Measurements from ENCODE around the gene EFCAB14. TPM values are rescaled to one million over a fixed set of nuclear protein-coding genes. Genes with fewer than 3 reads are reported as not detected.

EFCAB14 gene
- total and polyA plus RNA-seq, 10 of the 15 experiments (the other 5 are each of a cell fraction or from before 2014, with no cell fraction given) = 7.8 to 66.0 (median 41.6) TPM

- SMC1A ChIA-PET (ENCODE audit: uncharacterized antibody, unreplicated experiment) = interaction anchor here (1.1 to 2.2 kb wide), 2 partner anchors 102 to 155 kb away, joined by 3 to 13 read pairs; no protein-coding TSS in a partner anchor
Observed at GRCh38 chr1:46723901-46724300, 5.0 kb upstream of the EFCAB14 start.

More at GRCh38 chr1:46723901-46724300, 5.0 kb upstream of the EFCAB14 start:
- in situ Hi-C loops (cut with MboI) = no loop called here
- H3K4me3 ChIP-seq = no peak overlapping the region
- H3K9ac ChIP-seq (ENCODE audit: control insufficient read depth, insufficient read depth, low read length) = no peak overlapping the region
- POLR2A ChIA-PET = interaction anchor here (1.5 kb wide), 1 partner anchor 21 kb away, joined by 3 read pairs; no protein-coding TSS in a partner anchor
- no peaks in the 10 kb centered on the region; a peak in 2 of 4 replicates for H3K27me3 ChIP-seq (replicated peaks in 1 of 2; ENCODE audit: control insufficient read depth in 2 of 2, insufficient read depth in 2 of 2, low read length in 1 of 2)
- ATAC-seq (no peak), DNase-seq (ENCODE audit: low read depth, low spot score) (no peak), FAIRE-seq (no peak)
- H4K20me1 ChIP-seq (ENCODE audit: control insufficient read depth, insufficient read depth) = no peaks in the 10 kb centered on the region
- 75% methylated on average over 4 of the region's 4 CpGs for WGBS (ENCODE audit: insufficient coverage, insufficient replicate concordance, low lambda C conversion rate, missing lambda C conversion rate)
- RAD21 ChIA-PET (ENCODE audit: unreplicated experiment) = no interaction called here
- CTCF ChIA-PET = interaction anchor here (0.6 to 5.4 kb wide), 10 partner anchors 34 to 1396 kb away, joined by 3 to 37 read pairs (median 3); partner anchors contain the start of genes MKNK1 and MOB3C
- H3K9me3 ChIP-seq (replicated peaks; ENCODE audit: control insufficient read depth, insufficient read depth, low read length) = no peaks in the 10 kb centered on the region
- H3K79me2 ChIP-seq (ENCODE audit: control insufficient read depth, insufficient read depth, low read length) = peaks cover under 1% of the 10 kb centered on the region
- H3K4me2 ChIP-seq (ENCODE audit: control insufficient read depth, insufficient read depth) = no peak overlapping the region
- no peak overlapping the region for H3K27ac ChIP-seq (ENCODE audit: control insufficient read depth, insufficient read depth)
- intact Hi-C loops (cut with micrococcal nuclease; ENCODE audit: unreplicated experiment) = loop anchor here (2.0 kb wide), 2 partner anchors 247 to 277 kb away; no protein-coding TSS in a partner anchor
- no peaks in the 10 kb centered on the region for H3K36me3 ChIP-seq (ENCODE audit: control insufficient read depth in 2 of 2, insufficient read depth in 2 of 2, low read length in 1 of 2)
- BruUV-seq (replicated peaks) = no TSS peak
- TF ChIP-seq NR2C2 (IDR thresholded peaks at IDR 0.05; ENCODE audit: borderline replicate concordance, control insufficient read depth, insufficient read length, low read depth) = no peak
- no peak for TF ChIP-seq NFIC (IDR thresholded peaks at IDR 0.05; ENCODE audit: low read depth, low read length)
- TF ChIP-seq CHD2 (IDR thresholded peaks at IDR 0.05; ENCODE audit: borderline replicate concordance, low read depth, low read length) = no peak
- TF ChIP-seq TAF1 (IDR thresholded peaks at IDR 0.05; ENCODE audit: borderline replicate concordance, low read depth, low read length) = no peak
- no peak for TF ChIP-seq KAT2A (conservative IDR thresholded peaks at IDR 0.05; ENCODE audit: control insufficient read depth, low read depth, low read length)
- TF ChIP-seq NKRF (conservative IDR thresholded peaks at IDR 0.05) = no peak
- TF ChIP-seq LARP7 (IDR thresholded peaks at IDR 0.05) = no peak
- no peak for TF ChIP-seq CEBPB (IDR thresholded peaks at IDR 0.05; ENCODE audit: borderline replicate concordance in 1 of 2, low read depth in 2 of 2, low read length in 2 of 2)
- TF ChIP-seq IRF3 (IDR thresholded peaks at IDR 0.05) = no peak
- no peak for TF ChIP-seq SUPT20H (IDR thresholded peaks at IDR 0.05; ENCODE audit: borderline replicate concordance, control insufficient read depth, low read depth, low read length)
- no peak for TF ChIP-seq ETV6 (conservative IDR thresholded peaks at IDR 0.05 in 1 of 2, IDR thresholded peaks at IDR 0.05 in 1 of 2; ENCODE audit: borderline replicate concordance in 1 of 2, low read depth in 1 of 2)
- no peak for TF ChIP-seq ZSCAN29 (IDR thresholded peaks at IDR 0.05)
- TF ChIP-seq TCF3 (IDR thresholded peaks at IDR 0.05; ENCODE audit: borderline replicate concordance, insufficient read depth, low read depth, low read length) = no peak
- TF ChIP-seq SP1 (IDR thresholded peaks at IDR 0.05; ENCODE audit: low read depth, low read length) = no peak
- TF ChIP-seq STAT3 (IDR thresholded peaks at IDR 0.05; ENCODE audit: low read depth, low read length) = no peak
- no peak for TF ChIP-seq SMAD5 (IDR thresholded peaks at IDR 0.05; ENCODE audit: low read depth)
- TF ChIP-seq KLF5 (IDR thresholded peaks at IDR 0.05; ENCODE audit: partially characterized antibody) = no peak
- H3K4me1 ChIP-seq (ENCODE audit: control insufficient read depth, insufficient read depth, low read length) = peaks cover 7% of the 10 kb centered on the region; the same call in 1 of the 2 replicates
- no peak overlapping the region for H2AFZ ChIP-seq (ENCODE audit: control insufficient read depth, low read depth, low read length)
